A549 (cell line): ENCODE results near the gene KIAA0232.

Experiments
- CHD2 ChIP-seq: fragments of 150-350 bp; IDR thresholded peaks from 2 replicates; pipeline ENCODE4 v1.6.1; 2014; ENCODE audit warnings: low read length; ENCODE audit not compliant: partially characterized antibody
- FOSL2 ChIP-seq, 2 experiments: fragments of 450-650 bp in 1 of 2; fragments of >200 bp in 1 of 2; sonication (Bioruptor Twin) in 1 of 2; formaldehyde crosslinking; IDR thresholded peaks; 2 replicates each; pipeline versions ENCODE4 v1.5.0 to v1.6.1; 2016 to 2020; ENCODE audit warnings: mild to moderate bottlenecking in 1 of 2, moderate library complexity in 1 of 2
- JUNB ChIP-seq: fragments of >200 bp; sonication (Bioruptor Twin); formaldehyde crosslinking; IDR thresholded peaks from 2 replicates; pipeline ENCODE4 v1.6.1; 2016
- MYC ChIP-seq: IDR thresholded peaks from 2 replicates; pipeline ENCODE4 v1.6.1; 2012; ENCODE audit warnings: mild to moderate bottlenecking, inconsistent platforms, low read length, improper control_type of control experiment, borderline replicate concordance
- NFE2L2 ChIP-seq: fragments of 150-350 bp; conservative IDR thresholded peaks from 2 replicates; pipeline ENCODE4 v1.6.1; 2014; ENCODE audit warnings: low read length
- POLR2A ChIP-seq: IDR thresholded peaks from 2 replicates; pipeline ENCODE4 v1.6.1; 2012; ENCODE audit warnings: mild to moderate bottlenecking, low read length
- RFX5 ChIP-seq: fragments of 450-650 bp; IDR thresholded peaks from 2 replicates; pipeline ENCODE4 v1.7.1; 2014; ENCODE audit warnings: antibody characterized with exemption, mild to moderate bottlenecking, moderate library complexity
- TF ChIP-seq, protein P1 (sequence below): fragments of >200 bp; sonication (Bioruptor Twin); formaldehyde crosslinking; IDR thresholded peaks from 3 replicates; pipeline ENCODE4 v1.5.1; 2016
- TF ChIP-seq, protein P2 (sequence below): fragments of >200 bp; sonication (Bioruptor Twin); formaldehyde crosslinking; IDR thresholded peaks from 2 replicates; pipeline ENCODE4 v1.6.1; 2016
- TF ChIP-seq, protein P3 (sequence below): IDR thresholded peaks from 2 replicates; pipeline ENCODE4 v1.6.1; 2012; ENCODE audit warnings: low read depth, borderline replicate concordance
- TF ChIP-seq, protein P4 (sequence below): fragments of 200-600 bp; sonication (generic); IDR thresholded peaks from 2 replicates; pipeline ENCODE4 v1.6.1; 2016; ENCODE audit warnings: antibody characterized with exemption, mild to moderate bottlenecking, moderate library complexity
- TF ChIP-seq, protein P5 (sequence below): fragments of 450-650 bp; IDR thresholded peaks from 2 replicates; pipeline ENCODE4 v1.6.1; 2014; ENCODE audit warnings: antibody characterized with exemption

DNA sequence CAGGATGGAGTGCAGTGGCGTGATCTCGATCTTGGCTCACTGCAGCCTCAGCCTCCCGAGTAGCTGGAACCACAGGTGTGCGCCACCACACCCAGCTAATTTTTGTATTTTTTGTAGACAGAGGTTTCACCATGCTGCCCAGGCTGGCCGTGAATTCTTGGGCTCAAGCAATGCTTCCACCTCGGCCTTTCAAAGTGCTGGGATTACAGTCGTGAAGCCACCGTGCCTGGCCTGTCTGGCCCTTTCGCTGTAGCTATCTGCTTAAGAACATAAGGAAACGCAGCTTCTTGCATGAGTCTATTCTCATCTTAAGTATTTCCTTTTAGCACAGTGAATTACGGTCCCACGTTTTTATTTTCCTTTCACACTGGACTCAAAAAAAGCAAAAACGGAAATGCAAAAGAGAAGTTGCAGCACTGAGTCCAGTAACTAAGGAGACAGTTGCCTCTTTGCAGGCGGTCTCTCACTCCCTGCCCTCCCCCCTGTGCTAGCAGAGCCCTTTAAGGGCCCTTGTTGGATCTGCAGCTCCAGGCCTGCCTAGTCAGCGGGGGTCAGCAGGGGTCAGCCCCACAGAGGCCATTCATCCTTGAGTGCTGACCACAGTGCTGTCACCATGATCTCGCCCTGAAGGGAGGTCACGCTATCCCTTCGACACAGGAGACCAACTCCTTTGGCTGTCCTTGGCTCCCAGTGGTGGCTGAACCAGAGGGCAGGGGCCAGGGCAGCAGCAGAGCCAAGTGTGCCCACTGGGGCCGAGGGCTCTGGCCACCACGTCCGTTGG, 105.3 kb downstream of the KIAA0232 start:
- TF ChIP-seq, protein P1, sequence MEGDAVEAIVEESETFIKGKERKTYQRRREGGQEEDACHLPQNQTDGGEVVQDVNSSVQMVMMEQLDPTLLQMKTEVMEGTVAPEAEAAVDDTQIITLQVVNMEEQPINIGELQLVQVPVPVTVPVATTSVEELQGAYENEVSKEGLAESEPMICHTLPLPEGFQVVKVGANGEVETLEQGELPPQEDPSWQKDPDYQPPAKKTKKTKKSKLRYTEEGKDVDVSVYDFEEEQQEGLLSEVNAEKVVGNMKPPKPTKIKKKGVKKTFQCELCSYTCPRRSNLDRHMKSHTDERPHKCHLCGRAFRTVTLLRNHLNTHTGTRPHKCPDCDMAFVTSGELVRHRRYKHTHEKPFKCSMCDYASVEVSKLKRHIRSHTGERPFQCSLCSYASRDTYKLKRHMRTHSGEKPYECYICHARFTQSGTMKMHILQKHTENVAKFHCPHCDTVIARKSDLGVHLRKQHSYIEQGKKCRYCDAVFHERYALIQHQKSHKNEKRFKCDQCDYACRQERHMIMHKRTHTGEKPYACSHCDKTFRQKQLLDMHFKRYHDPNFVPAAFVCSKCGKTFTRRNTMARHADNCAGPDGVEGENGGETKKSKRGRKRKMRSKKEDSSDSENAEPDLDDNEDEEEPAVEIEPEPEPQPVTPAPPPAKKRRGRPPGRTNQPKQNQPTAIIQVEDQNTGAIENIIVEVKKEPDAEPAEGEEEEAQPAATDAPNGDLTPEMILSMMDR = no peak
- TF ChIP-seq POLR2A (no peak), MYC (no peak), FOSL2 (IDR thresholded peaks at IDR 0.05) (no peak), FOSL2 (CRISPR knock-in tag; IDR thresholded peaks at IDR 0.05) (no peak), RFX5 (no peak), NFE2L2 (no peak), JUNB (no peak), CHD2 (no peak)
- TF ChIP-seq, protein P2, sequence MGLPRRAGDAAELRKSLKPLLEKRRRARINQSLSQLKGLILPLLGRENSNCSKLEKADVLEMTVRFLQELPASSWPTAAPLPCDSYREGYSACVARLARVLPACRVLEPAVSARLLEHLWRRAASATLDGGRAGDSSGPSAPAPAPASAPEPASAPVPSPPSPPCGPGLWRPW = no peak
- TF ChIP-seq, protein P3, sequence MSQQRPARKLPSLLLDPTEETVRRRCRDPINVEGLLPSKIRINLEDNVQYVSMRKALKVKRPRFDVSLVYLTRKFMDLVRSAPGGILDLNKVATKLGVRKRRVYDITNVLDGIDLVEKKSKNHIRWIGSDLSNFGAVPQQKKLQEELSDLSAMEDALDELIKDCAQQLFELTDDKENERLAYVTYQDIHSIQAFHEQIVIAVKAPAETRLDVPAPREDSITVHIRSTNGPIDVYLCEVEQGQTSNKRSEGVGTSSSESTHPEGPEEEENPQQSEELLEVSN = no peak
- TF ChIP-seq, protein P4, sequence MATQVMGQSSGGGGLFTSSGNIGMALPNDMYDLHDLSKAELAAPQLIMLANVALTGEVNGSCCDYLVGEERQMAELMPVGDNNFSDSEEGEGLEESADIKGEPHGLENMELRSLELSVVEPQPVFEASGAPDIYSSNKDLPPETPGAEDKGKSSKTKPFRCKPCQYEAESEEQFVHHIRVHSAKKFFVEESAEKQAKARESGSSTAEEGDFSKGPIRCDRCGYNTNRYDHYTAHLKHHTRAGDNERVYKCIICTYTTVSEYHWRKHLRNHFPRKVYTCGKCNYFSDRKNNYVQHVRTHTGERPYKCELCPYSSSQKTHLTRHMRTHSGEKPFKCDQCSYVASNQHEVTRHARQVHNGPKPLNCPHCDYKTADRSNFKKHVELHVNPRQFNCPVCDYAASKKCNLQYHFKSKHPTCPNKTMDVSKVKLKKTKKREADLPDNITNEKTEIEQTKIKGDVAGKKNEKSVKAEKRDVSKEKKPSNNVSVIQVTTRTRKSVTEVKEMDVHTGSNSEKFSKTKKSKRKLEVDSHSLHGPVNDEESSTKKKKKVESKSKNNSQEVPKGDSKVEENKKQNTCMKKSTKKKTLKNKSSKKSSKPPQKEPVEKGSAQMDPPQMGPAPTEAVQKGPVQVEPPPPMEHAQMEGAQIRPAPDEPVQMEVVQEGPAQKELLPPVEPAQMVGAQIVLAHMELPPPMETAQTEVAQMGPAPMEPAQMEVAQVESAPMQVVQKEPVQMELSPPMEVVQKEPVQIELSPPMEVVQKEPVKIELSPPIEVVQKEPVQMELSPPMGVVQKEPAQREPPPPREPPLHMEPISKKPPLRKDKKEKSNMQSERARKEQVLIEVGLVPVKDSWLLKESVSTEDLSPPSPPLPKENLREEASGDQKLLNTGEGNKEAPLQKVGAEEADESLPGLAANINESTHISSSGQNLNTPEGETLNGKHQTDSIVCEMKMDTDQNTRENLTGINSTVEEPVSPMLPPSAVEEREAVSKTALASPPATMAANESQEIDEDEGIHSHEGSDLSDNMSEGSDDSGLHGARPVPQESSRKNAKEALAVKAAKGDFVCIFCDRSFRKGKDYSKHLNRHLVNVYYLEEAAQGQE = no peak
- TF ChIP-seq, protein P5, sequence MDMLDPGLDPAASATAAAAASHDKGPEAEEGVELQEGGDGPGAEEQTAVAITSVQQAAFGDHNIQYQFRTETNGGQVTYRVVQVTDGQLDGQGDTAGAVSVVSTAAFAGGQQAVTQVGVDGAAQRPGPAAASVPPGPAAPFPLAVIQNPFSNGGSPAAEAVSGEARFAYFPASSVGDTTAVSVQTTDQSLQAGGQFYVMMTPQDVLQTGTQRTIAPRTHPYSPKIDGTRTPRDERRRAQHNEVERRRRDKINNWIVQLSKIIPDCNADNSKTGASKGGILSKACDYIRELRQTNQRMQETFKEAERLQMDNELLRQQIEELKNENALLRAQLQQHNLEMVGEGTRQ = no peak
